AG04450 (cell line): ENCODE results near the gene UBASH3A. TPM values are rescaled to one million over a fixed set of nuclear protein-coding genes. Genes with fewer than 3 reads are reported as not detected.

Experiments
- CTCF ChIA-PET: fragments of 300-600, 350-600 bp; formaldehyde crosslinking; extraction: SDS; loops from one replicate; lab custom pipeline; 2022; ENCODE audit warnings: antibody characterized with exemption, inconsistent platforms; lab: Charles Lee
- POLR2A ChIA-PET: fragments of 350-600 bp; formaldehyde crosslinking; extraction: SDS; loops from one replicate; lab custom pipeline; 2021; ENCODE audit warnings: antibody characterized with exemption, inconsistent platforms; lab: Yijun Ruan, JAX
- DNase-seq: peaks from one replicate; pipeline ENCODE4 v3.0.0-alpha.2; 2011; ENCODE audit warnings: low read depth, low spot score
- H3K27ac ChIP-seq: one replicate; pipeline ENCODE4 v1.5.1; 2012; ENCODE audit warnings: low read depth, low read length, control low read depth
- H3K27me3 ChIP-seq: one replicate; pipeline ENCODE4 v1.6.0; 2012; ENCODE audit warnings: low read length; ENCODE audit not compliant: control insufficient read depth, insufficient read depth
- H3K4me3 ChIP-seq: 2 replicates; pipeline ENCODE4 v1.5.1; 2011; ENCODE audit warnings: mild to moderate bottlenecking, low read depth, low read length, control low read depth
- H3K9me3 ChIP-seq: 2 replicates; pipeline ENCODE4 v1.5.1; 2012; ENCODE audit warnings: low read length; ENCODE audit not compliant: control insufficient read depth, insufficient read depth
- CTCF ChIP-seq: IDR thresholded peaks from 2 replicates; pipeline ENCODE4 v1.5.1; 2011; ENCODE audit warnings: low read depth, low read length, control low read depth, inconsistent platforms
- polyA plus RNA-seq: library from polyadenylated mRNA; depleted of rRNA; stranded (reverse); fragments of >200 nt; gene quantifications from 2 replicates; pipeline ENCODE4 v1.2.3, GENCODE V29; 2011

UBASH3A gene
- polyA plus RNA-seq, 1 experiment: not detected

- H3K27me3 ChIP-seq: no peaks in the 10 kb centered on the region
- ChIA-PET POLR2A (no interaction called here), CTCF (no interaction called here)
- no peak overlapping the region for H3K27ac ChIP-seq
- no peak overlapping the region for H3K4me3 ChIP-seq
- peaks cover 11% of the 10 kb centered on the region for H3K9me3 ChIP-seq
- no peak for DNase-seq
- no peak for TF ChIP-seq CTCF
Measured at GRCh38 chr21:42430521-42430920, 26.8 kb downstream of the UBASH3A start.

DNA sequence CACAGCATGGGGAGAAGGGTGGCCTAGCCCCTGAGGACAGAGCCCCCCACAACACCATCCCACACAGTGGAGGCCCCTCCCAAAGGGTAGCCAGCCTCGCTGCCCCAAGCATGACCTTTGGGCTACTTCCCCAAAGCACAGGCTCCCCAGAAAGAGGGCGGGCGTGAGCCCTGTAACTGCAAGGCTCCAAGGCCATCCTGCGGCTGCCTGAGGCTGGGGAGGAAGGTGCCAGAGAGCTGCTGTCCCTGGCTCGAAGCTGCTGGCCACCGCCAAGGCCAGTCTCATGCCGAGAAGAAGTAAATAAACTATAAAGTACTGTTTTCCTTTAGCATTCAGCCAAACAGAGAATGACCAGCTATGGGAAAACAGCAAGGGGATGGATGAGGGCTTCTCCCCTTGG lies 27.5 kb downstream of the UBASH3A start:
- no peak for TF ChIP-seq CTCF
- Histone ChIP-seq H3K9me3 (peaks cover 11% of the 10 kb centered on the region), H3K27me3 (no peaks in the 10 kb centered on the region), H3K4me3 (no peak overlapping the region), H3K27ac (no peak overlapping the region)
- DNase-seq: no peak
- ChIA-PET POLR2A (no interaction called here), CTCF (no interaction called here)

DNA sequence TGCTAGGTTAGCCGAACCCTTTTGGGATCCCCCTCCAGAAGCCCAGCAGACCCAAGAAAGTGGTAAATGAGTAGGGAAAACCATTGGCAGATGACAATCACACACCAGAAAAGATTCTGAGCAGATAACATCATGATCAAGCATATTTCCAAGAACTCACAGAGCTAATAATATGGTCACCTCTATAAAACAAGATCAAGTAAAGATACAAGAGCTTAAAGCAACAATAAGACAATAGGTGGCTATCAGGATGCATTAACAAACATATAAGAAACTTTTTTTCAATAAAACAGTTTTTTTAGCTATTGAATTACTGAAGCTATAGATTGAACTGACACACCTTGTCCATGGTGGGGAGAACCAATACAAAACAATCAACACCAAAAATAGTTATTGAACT lies 29.0 kb downstream of the UBASH3A start:
- DNase-seq: no peak
- no peaks in the 10 kb centered on the region for H3K27me3 ChIP-seq
- peaks cover 19% of the 10 kb centered on the region for H3K9me3 ChIP-seq
- CTCF ChIA-PET: no interaction called here
- no peak overlapping the region for H3K4me3 ChIP-seq
- no peak overlapping the region for H3K27ac ChIP-seq
- POLR2A ChIA-PET: no interaction called here
- no peak for TF ChIP-seq CTCF

DNA sequence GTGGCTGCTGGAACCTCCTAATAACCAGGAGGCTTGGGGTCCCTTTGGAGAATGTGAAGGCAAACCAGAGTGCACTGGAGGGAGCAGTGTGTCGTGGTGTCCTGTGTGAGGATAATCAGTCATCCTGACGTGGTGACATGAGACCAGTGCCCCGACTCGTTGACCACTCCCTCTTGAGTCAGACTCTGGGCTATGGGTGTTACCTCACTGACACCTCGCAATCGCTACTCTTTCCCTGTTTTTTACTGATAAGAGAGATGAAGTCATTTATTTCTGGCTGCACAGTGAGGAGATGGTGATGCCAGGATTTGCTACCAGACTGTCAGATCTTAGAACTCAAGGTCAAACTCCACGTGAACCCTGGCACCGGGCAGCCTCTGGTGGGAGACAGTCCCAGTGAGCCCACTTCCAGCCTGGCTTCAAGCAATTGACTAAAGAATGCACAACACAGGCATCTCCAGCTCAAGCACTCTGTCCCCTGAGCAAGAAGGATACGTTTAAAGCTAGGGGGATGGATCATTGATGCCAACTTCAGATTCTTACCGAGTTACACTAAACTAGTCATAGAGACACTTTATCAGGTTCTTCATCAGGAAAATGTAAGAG lies 30.3 kb downstream of the UBASH3A start:
- no peak overlapping the region for H3K4me3 ChIP-seq
- DNase-seq: no peak
- no peak overlapping the region for H3K27ac ChIP-seq
- no peaks in the 10 kb centered on the region for H3K27me3 ChIP-seq
- ChIA-PET CTCF (no interaction called here), POLR2A (no interaction called here)
- peaks cover 31% of the 10 kb centered on the region for H3K9me3 ChIP-seq
- TF ChIP-seq CTCF: no peak

GRCh38 chr21:42434884-42435283 lies 31.2 kb downstream of the UBASH3A start:
- TF ChIP-seq CTCF: no peak
- DNase-seq: no peak
- no peak overlapping the region for H3K4me3 ChIP-seq
- POLR2A ChIA-PET: no interaction called here
- peaks cover 37% of the 10 kb centered on the region for H3K9me3 ChIP-seq
- H3K27me3 ChIP-seq: no peaks in the 10 kb centered on the region
- CTCF ChIA-PET: no interaction called here
- no peak overlapping the region for H3K27ac ChIP-seq
